ENCODE data around the gene GRPEL1. TPM values are rescaled to one million over a fixed set of nuclear protein-coding genes. Genes with fewer than 3 reads are reported as not detected.
A peak's percentile ranks its signal among the peaks of the same experiment; 100 is the strongest.
"Not testable (repeated sequence)": the region's sequence is repeated elsewhere in the genome, so short reads cannot be mapped to it uniquely, and the experiment has no call there.

The GRPEL1 gene
- total and polyA plus RNA-seq, 7 donors = 41.4 to 151 (median 58.3) TPM

DNA sequence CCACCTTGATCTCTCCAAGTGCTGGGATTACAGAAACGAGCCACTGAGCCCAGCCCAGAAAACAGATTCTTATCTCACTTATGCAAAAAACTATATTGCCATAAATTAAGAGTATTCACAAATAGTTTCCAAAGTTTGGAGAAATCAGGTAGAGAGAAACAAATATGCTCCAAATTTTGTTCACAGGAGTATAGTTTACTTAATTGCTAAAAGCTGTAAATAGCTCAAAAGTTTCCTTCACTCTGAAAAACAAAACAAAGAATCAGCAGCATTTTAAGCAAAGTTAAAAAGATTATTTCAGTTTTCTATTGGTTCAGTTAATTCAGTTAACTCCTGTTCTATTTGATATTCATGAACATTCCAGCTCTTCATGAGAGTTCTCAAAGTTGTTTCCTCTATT lies 18.5 kb upstream of the GRPEL1 start:
- intact Hi-C loops (cut with DNase I) = no loop called here
- TF ChIP-seq, protein P1, sequence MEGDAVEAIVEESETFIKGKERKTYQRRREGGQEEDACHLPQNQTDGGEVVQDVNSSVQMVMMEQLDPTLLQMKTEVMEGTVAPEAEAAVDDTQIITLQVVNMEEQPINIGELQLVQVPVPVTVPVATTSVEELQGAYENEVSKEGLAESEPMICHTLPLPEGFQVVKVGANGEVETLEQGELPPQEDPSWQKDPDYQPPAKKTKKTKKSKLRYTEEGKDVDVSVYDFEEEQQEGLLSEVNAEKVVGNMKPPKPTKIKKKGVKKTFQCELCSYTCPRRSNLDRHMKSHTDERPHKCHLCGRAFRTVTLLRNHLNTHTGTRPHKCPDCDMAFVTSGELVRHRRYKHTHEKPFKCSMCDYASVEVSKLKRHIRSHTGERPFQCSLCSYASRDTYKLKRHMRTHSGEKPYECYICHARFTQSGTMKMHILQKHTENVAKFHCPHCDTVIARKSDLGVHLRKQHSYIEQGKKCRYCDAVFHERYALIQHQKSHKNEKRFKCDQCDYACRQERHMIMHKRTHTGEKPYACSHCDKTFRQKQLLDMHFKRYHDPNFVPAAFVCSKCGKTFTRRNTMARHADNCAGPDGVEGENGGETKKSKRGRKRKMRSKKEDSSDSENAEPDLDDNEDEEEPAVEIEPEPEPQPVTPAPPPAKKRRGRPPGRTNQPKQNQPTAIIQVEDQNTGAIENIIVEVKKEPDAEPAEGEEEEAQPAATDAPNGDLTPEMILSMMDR (IDR thresholded peaks at IDR 0.05) = no peak
- Histone ChIP-seq H3K4me3 (no peak overlapping the region), H3K4me1 (no peaks in the 10 kb centered on the region), H3K27me3 (ENCODE audit: insufficient read depth in 3 of 3, low read length in 2 of 3) (peaks cover 0 to 7% (median 0%) of the 10 kb centered on the region in 3 donors), H3K9me3 (no peaks in the 10 kb centered on the region), H3K36me3 (ENCODE audit: insufficient read depth in 1 of 2, low read depth in 1 of 2) (no peaks in the 10 kb centered on the region), H3K27ac (no peak overlapping the region)
- DNase-seq (no peak), ATAC-seq (no peak)
- WGBS, 3 donors = 21 to 23% (median 22%) methylated on average over 1 of the region's 1 CpG

DNA sequence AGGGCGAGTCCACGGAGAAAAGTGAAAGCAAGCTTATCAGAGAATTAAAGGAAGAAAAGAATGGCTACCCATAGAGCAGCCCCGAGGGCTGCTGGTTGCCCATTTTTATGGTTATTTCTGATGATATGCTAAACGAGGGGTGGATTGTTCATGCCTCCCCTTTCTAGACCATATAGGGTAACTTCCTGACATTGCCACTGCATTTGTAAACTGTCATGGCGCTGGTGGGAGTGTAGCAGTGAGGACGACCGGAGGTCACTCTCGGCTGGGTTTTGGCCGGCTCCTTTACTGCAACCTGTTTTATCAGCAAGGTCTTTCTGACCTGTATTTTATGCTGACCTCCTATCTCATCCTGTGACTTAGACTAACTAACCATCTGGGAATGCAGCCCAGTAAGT lies 16.7 kb upstream of the GRPEL1 start:
- not testable (repeated sequence) for H3K4me1 ChIP-seq; ATAC-seq; H3K27ac ChIP-seq; H3K36me3 ChIP-seq (ENCODE audit: insufficient read depth in 1 of 2, low read depth in 1 of 2); H3K9me3 ChIP-seq; H3K27me3 ChIP-seq (ENCODE audit: insufficient read depth in 3 of 3, low read length in 2 of 3); DNase-seq
- intact Hi-C loops (cut with DNase I) = loop anchor here in 1 of 2 donors (5.0 kb wide), 1 partner anchor 362 kb away; no protein-coding TSS in a partner anchor
- WGBS, 3 donors = 52 to 63% (median 63%) methylated on average over 9 of the region's 9 CpGs
- H3K4me3 ChIP-seq = peak overlapping the region; percentile 22

DNA sequence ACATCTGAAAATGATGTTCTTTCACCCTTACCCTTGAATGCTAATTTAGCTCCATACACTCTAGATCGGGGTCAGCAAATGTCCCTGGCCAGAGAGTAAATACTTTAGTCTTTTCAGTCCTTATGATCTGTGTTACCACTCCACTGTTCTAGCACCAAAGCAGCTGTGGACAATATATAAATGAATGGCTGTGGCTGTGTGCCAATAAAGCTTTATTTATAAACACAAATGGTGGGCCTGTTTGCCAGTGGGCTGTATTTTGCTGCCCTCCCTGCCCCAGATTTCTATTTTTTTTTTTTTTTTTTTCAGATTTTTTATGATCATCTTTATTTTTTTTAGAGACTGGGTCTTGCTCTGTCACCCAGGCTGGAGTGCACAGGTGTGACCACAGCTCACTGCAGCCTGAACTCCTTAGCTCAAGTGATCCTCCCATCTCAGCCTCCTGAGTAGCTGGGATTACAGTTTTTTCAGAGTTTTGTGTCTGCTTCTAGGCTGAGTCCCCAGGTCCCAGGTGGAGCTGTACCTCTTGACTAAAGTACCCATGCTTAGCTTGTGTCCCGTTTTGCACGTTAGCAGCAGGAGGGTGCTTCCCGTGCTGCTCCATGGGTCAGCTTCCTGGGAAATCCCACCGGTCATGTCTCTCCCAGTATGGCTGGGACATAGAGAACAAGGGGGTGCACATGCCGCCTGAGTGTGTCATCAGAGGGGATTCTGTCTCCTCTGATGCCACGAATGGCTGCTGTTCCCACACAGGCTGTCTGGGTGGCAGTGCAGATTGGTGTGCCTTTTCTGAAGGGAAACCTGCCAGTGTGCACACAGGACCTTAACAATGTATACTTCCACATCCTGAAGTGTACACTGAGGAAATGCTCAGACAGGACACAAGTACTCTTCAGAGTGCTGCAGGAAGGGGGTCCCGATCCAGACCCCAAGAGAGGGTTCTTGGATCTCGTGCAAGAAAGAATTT lies 16.0 kb upstream of the GRPEL1 start:
- ATAC-seq (no peak), DNase-seq (no peak)
- Histone ChIP-seq H3K9me3 (no peaks in the 10 kb centered on the region), H3K27ac (no peak overlapping the region), H3K4me3 (peak overlapping the region; percentile 22), H3K36me3 (ENCODE audit: insufficient read depth in 1 of 2, low read depth in 1 of 2) (no peaks in the 10 kb centered on the region), H3K27me3 (ENCODE audit: insufficient read depth in 3 of 3, low read length in 2 of 3) (peaks cover 0 to 7% (median 0%) of the 10 kb centered on the region in 3 donors), H3K4me1 (no peaks in the 10 kb centered on the region)
- intact Hi-C loops (cut with DNase I) = loop anchor here in 1 of 2 donors (5.0 kb wide), 1 partner anchor 362 kb away; no protein-coding TSS in a partner anchor
- TF ChIP-seq, protein P1 (IDR thresholded peaks at IDR 0.05) = no peak
- 64 to 72% (median 66%) methylated on average over 9 of the region's 9 CpGs for WGBS, 3 donors

DNA sequence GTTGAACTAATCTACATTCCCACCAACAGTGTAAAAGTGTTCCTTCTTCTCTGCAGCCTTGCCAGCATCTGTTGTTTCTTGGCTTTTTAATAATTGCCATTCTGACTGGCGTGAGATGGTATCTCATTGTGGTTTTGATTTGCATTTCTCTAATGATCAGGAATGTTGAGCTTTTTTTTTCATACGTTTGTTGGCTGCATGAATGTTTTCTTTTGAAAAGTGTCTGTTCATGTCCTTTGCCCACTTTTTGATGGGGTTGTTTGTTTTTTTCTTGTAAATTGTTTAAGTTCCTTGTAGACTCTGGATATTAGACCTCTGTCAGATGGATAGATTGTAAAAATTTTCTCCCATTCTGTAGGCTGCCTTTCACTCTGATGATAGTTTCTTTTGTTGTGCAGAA lies 12.0 kb upstream of the GRPEL1 start:
- H3K27ac ChIP-seq; H3K4me3 ChIP-seq; H3K36me3 ChIP-seq (ENCODE audit: insufficient read depth in 1 of 2, low read depth in 1 of 2); H3K9me3 ChIP-seq; H3K4me1 ChIP-seq; H3K27me3 ChIP-seq (ENCODE audit: insufficient read depth in 3 of 3, low read length in 2 of 3); ATAC-seq; DNase-seq: not testable (repeated sequence)
- WGBS, 3 donors = 77 to 90% (median 83%) methylated on average over 2 of the region's 2 CpGs
- intact Hi-C loops (cut with DNase I) = loop anchor here in 1 of 2 donors (5.0 kb wide), 1 partner anchor 358 kb away; no protein-coding TSS in a partner anchor

DNA sequence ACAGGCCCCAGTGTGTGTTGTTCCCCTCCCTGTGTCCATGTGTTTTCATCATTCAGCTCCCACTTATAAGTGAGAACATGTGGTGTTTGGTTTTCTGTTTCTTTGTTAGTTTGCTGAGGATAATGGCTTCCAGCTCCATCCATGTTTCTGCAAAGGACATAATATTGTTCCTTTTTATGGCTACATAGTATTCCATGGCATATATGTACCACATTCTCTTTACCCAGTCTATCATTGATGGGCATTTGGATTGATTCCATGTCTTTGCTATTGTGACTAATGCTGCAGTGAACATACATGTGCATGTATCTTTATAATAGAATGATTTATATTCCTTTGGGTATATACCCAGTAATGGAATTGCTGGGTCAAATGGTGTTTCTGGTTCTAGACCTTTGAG lies 11.6 kb upstream of the GRPEL1 start:
- intact Hi-C loops (cut with DNase I); ATAC-seq; DNase-seq; H3K36me3 ChIP-seq (ENCODE audit: insufficient read depth in 1 of 2, low read depth in 1 of 2); H3K27me3 ChIP-seq (ENCODE audit: insufficient read depth in 3 of 3, low read length in 2 of 3); H3K9me3 ChIP-seq; H3K27ac ChIP-seq; H3K4me1 ChIP-seq; H3K4me3 ChIP-seq: not testable (repeated sequence)

DNA sequence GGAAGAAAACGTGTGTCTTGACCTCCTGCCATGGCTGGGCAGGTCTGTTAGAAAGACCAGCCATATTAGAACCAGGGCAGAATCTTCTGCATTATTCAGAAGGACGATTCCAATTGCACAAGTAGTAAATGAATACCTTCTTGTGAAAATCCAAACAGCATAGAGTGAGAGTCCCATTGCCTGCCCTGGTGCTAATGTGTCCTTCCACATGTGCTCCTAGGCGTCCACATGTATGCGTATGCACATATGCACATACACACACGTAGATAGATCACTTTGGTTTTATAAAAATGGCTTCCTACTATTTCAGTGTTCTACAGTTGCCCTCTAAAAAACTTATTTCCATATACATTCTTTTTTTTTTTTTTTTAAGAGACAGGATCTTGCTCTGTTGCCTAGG lies 10.2 kb upstream of the GRPEL1 start:
- intact Hi-C loops (cut with DNase I) = no loop called here
- Histone ChIP-seq H3K36me3 (ENCODE audit: insufficient read depth in 1 of 2, low read depth in 1 of 2) (no peaks in the 10 kb centered on the region), H3K4me1 (peaks cover 7% of the 10 kb centered on the region), H3K27ac (no peak overlapping the region), H3K27me3 (ENCODE audit: insufficient read depth in 3 of 3, low read length in 2 of 3) (no peaks in the 10 kb centered on the region), H3K9me3 (no peaks in the 10 kb centered on the region), H3K4me3 (no peak overlapping the region)
- 89 to 95% (median 89%) methylated on average over 5 of the region's 5 CpGs for WGBS, 3 donors
- TF ChIP-seq, protein P1 (IDR thresholded peaks at IDR 0.05) = no peak
- ATAC-seq = no peak
- no peak for DNase-seq
